ENCODE measurements around the gene GINM1.

- TF ChIP-seq CEBPB (IDR thresholded peaks at IDR 0.05; ENCODE audit: low read depth, low read length) = no peak
- no peak for TF ChIP-seq USF2 (IDR thresholded peaks at IDR 0.05; ENCODE audit: low read depth, low read length)
- TF ChIP-seq CTCF (conservative IDR thresholded peaks at IDR 0.05; ENCODE audit: low read depth, low read length) = no peak
- no peak for TF ChIP-seq POLR2A (IDR thresholded peaks at IDR 0.05; ENCODE audit: low read depth, low read length)
- TF ChIP-seq MAFK (IDR thresholded peaks at IDR 0.05; ENCODE audit: low read depth, low read length) = no peak
- no peak for TF ChIP-seq RFX5 (IDR thresholded peaks at IDR 0.05; ENCODE audit: low read depth, low read length)
- no peak for TF ChIP-seq SMC3 (IDR thresholded peaks at IDR 0.05; ENCODE audit: low read depth, low read length)
- no peak for TF ChIP-seq BHLHE40 (IDR thresholded peaks at IDR 0.05; ENCODE audit: low read depth, low read length)
- TF ChIP-seq MAZ (IDR thresholded peaks at IDR 0.05; ENCODE audit: borderline replicate concordance, low read depth, low read length) = no peak
- TF ChIP-seq RAD21 (IDR thresholded peaks at IDR 0.05; ENCODE audit: low read length) = no peak
- TF ChIP-seq RCOR1 (IDR thresholded peaks at IDR 0.05; ENCODE audit: insufficient replicate concordance, low read length) = no peak
- no peak for TF ChIP-seq MXI1 (IDR thresholded peaks at IDR 0.05; ENCODE audit: borderline replicate concordance, low read depth, low read length)
- TF ChIP-seq NFE2L2 (IDR thresholded peaks at IDR 0.05; ENCODE audit: low read depth, low read length) = no peak
These were observed 42.3 kb downstream of the GINM1 start for GRCh38 chr6:149608381-149608982.
